Loucy (cell line): ENCODE results near the gene CCDC47.

Experiments used
- H2AFZ ChIP-seq: fragments of 200-600 bp; sonication (generic); 2 replicates; pipeline ENCODE4 v1.6.0; 2016; ENCODE audit warnings: antibody characterized with exemption, mild to moderate bottlenecking, low read length, moderate library complexity
- H3F3A ChIP-seq: fragments of 200-600 bp; 2 replicates; pipeline ENCODE4 v1.6.0; 2016; ENCODE audit warnings: antibody characterized with exemption, low read depth, mild to moderate bottlenecking
- H3K27me3 ChIP-seq: fragments of 200-600 bp; sonication (generic); 2 replicates; pipeline ENCODE4 v1.6.1; 2014; ENCODE audit warnings: low read length, mild to moderate bottlenecking; ENCODE audit not compliant: insufficient read depth, poor library complexity, severe bottlenecking
- H3K36me3 ChIP-seq: fragments of 200-600 bp; sonication (generic); 2 replicates; pipeline ENCODE4 v1.6.1; 2016; ENCODE audit warnings: low read length; ENCODE audit not compliant: insufficient read depth
- H3K4me1 ChIP-seq: fragments of 200-600 bp; sonication (generic); 2 replicates; pipeline ENCODE4 v1.5.1; 2014; ENCODE audit warnings: low read length, mild to moderate bottlenecking; ENCODE audit not compliant: insufficient read depth, poor library complexity, severe bottlenecking
- H3K4me2 ChIP-seq: fragments of 200-600 bp; sonication (generic); 2 replicates; pipeline ENCODE4 v1.6.0; 2014; ENCODE audit warnings: antibody characterized with exemption, low read length, low read depth, mild to moderate bottlenecking; ENCODE audit not compliant: poor library complexity, severe bottlenecking
- H3K4me3 ChIP-seq: fragments of 200-600 bp; sonication (generic); 2 replicates; pipeline ENCODE4 v1.5.1; 2014; ENCODE audit warnings: low read length, mild to moderate bottlenecking, mixed read lengths; ENCODE audit not compliant: poor library complexity, severe bottlenecking
- H3K79me2 ChIP-seq: fragments of 200-600 bp; sonication (generic); 2 replicates; pipeline ENCODE4 v1.6.1; 2014; ENCODE audit warnings: low read length; ENCODE audit not compliant: insufficient read depth
- H3K9ac ChIP-seq: fragments of 200-600 bp; sonication (generic); 2 replicates; pipeline ENCODE4 v1.6.0; 2014; ENCODE audit warnings: mild to moderate bottlenecking, low read depth, low read length, moderate library complexity; ENCODE audit not compliant: poor library complexity, severe bottlenecking
- H3K9me2 ChIP-seq: fragments of 200-600 bp; sonication (generic); replicated peaks from 2 replicates; pipeline ENCODE4 v1.6.1; 2016; ENCODE audit warnings: low read depth, low read length, mixed read lengths
- H3K9me3 ChIP-seq: fragments of 200-600 bp; sonication (generic); 2 replicates; pipeline ENCODE4 v1.6.1; 2014; ENCODE audit warnings: mild to moderate bottlenecking, antibody characterized with exemption, low read length, low read depth; ENCODE audit not compliant: insufficient read depth
- H4K20me1 ChIP-seq: fragments of 200-600 bp; sonication (generic); 2 replicates; pipeline ENCODE4 v1.6.0; 2014; ENCODE audit warnings: antibody characterized with exemption, low read length, mild to moderate bottlenecking; ENCODE audit not compliant: insufficient read depth, poor library complexity, severe bottlenecking
- CTCF ChIP-seq: fragments of 200-600 bp; sonication (generic); conservative IDR thresholded peaks from 2 replicates; pipeline ENCODE4 v1.5.1; 2014; ENCODE audit warnings: mild to moderate bottlenecking, antibody characterized with exemption, low read length
- EZH2phosphoT487 ChIP-seq: fragments of 200-600 bp; IDR thresholded peaks from 2 replicates; pipeline ENCODE4 v1.6.1; 2018; ENCODE audit warnings: antibody characterized with exemption, mild to moderate bottlenecking, moderate library complexity, borderline replicate concordance

The CCDC47 gene

GRCh38 chr17:63698886-63699637 lies 74.3 kb downstream of the CCDC47 start:
- H4K20me1 ChIP-seq, result peaks cover 11% of the 10 kb centered on the region
- peak overlapping the region; percentile 64; the same call in 1 of the 2 replicates for H2AFZ ChIP-seq
- no peaks in the 10 kb centered on the region for H3K9me2 ChIP-seq
- peaks cover 32% of the 10 kb centered on the region; the same call in 1 of the 2 replicates for H3K79me2 ChIP-seq
- H3K4me3 ChIP-seq, result peak overlapping the region; percentile 94
- H3F3A ChIP-seq, result 0 out of 2 replicates have a peak, but pooled peaks cover 9% of the 10 kb centered on the region
- TF ChIP-seq EZH2phosphoT487, result no peak
- no peak for TF ChIP-seq CTCF
- H3K4me1 ChIP-seq, result peaks cover 34% of the 10 kb centered on the region
- H3K36me3 ChIP-seq, result peaks cover 9% of the 10 kb centered on the region; the same call in 1 of the 2 replicates
- H3K27me3 ChIP-seq, result no peaks in the 10 kb centered on the region
- H3K4me2 ChIP-seq, result peak overlapping the region; percentile 94
- H3K9me3 ChIP-seq, result no peaks in the 10 kb centered on the region
- peak overlapping the region; percentile 91 for H3K9ac ChIP-seq

DNA sequence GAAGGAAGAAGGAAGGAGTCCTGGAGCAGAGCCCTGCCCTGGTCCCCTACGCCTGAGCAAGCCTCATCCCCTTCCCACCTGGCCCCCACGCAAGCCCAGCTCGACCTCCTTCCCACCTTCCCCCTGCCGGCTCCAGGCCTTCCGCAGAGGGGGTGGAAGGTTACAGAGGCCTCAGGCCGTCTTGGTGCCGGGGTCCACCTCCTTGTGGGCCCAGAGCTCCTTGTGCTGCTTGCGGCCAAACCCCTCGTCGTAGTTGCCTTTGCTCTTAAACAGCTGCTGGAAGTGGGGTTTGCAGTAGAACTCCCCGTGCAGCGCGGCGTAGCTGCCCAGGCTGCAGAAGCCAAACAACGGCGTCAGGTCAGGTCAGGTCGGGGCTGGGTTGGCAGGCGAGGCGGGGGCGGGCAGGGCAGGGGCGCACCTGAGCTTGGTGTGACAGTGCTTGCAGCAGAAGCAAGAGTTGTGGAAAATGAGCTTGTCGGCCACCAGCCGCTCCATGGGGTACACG lies 75.0 kb downstream of the CCDC47 start:
- Histone ChIP-seq H3K36me3 (peaks cover 14% of the 10 kb centered on the region; the same call in 1 of the 2 replicates), H3K4me3 (peak overlapping the region; percentile 94), H3F3A (0 out of 2 replicates have a peak, but pooled peaks cover 9% of the 10 kb centered on the region), H3K9ac (peak overlapping the region; percentile 91), H4K20me1 (peaks cover 11% of the 10 kb centered on the region), H2AFZ (0 out of 2 replicates have a peak overlapping the region, but pooled peaks have one; percentile 64), H3K79me2 (peaks cover 32% of the 10 kb centered on the region; the same call in 1 of the 2 replicates), H3K9me3 (no peaks in the 10 kb centered on the region), H3K4me1 (peaks cover 34% of the 10 kb centered on the region), H3K4me2 (peak overlapping the region; percentile 94), H3K27me3 (no peaks in the 10 kb centered on the region), H3K9me2 (no peaks in the 10 kb centered on the region)
- TF ChIP-seq EZH2phosphoT487 (no peak), CTCF (no peak)

DNA sequence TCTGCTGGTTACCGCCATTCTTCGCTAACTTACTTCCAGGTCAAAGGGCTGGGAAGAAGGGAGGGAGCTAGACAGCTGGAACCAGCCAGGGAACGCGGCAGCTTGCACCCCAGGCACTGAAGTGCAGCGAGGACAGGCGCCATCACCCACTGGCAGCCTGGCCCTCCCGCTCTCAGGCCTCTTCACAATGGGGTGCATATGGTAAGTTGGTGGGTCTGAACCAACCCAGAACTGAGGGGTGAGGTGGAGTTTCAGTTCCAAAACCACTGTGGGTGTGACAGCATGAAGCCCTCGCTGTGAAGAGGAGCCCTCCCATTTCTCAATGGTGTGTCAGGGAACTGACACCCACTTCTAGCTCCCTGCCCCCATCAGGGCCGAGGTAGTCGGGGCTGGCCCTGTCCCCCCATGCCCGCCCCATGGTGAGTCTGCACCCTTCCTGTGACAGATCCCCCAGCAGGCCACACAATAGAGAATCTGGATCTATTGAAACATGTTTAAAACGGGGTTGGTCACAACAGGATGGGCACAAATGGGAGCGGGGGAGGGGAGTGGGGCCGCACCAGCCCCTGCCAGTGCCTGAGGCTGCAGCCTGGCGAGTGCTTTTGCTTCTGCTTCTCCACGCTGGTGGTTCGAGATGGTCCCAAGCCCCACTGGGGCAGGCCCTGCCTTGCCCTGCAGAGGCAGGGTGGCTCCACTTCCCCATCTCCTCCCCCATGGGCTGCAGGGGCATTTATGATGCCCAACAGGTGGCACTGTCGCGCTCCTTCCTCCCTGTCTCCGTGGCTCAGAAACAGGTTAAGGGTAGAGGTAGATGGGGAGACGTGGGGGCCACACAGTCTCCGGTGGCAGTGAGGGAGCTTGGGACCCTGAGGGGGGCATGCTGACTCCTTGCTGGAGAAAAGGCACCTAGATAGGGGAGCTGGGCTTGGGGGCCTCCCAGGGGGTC lies 75.8 kb downstream of the CCDC47 start:
- no peak overlapping the region for H2AFZ ChIP-seq
- H3K9ac ChIP-seq, result peak overlapping the region; percentile 91
- H3K4me1 ChIP-seq, result peaks cover 34% of the 10 kb centered on the region
- H4K20me1 ChIP-seq, result peaks cover 11% of the 10 kb centered on the region
- peak overlapping the region; percentile 94 for H3K4me2 ChIP-seq
- H3K4me3 ChIP-seq, result peak overlapping the region; percentile 94
- H3K9me3 ChIP-seq, result no peaks in the 10 kb centered on the region
- 0 out of 2 replicates have a peak, but pooled peaks cover 9% of the 10 kb centered on the region for H3F3A ChIP-seq
- H3K36me3 ChIP-seq, result peaks cover 22% of the 10 kb centered on the region; the same call in 1 of the 2 replicates
- no peaks in the 10 kb centered on the region for H3K27me3 ChIP-seq
- H3K79me2 ChIP-seq, result peaks cover 32% of the 10 kb centered on the region; the same call in 1 of the 2 replicates
- TF ChIP-seq EZH2phosphoT487 (no peak), CTCF (peak; percentile 89)
- no peaks in the 10 kb centered on the region for H3K9me2 ChIP-seq
